ENCODE results near the gene RHOD. TPM values are rescaled to one million over a fixed set of nuclear protein-coding genes. Genes with fewer than 3 reads are reported as not detected.

RHOD gene
- polyA plus RNA-seq, 1 donor (not counting 4 experiments of a cell fraction or from before 2014, with no cell fraction given) = 119 TPM

DNA sequence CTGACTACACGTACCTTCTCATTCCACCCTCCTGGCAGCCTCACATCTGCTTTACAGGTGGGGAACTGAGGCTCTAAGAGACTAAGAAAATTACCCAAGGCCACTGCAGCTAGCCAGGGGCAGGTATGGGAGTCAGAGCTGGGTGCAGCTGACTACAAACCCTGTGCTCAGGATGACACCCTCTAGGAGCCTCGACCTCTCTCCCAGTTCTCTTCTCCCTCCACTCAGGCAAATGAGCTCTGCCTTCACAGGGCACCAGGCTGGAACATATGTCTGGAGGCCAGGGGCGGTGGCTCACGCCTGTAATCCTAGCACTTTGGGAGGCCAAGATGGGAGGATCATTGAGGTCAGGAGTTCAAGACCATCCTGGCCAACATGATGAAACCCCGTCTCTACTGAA lies 29.7 kb upstream of the RHOD start:
- no peaks in the 10 kb centered on the region for H3K9me1 ChIP-seq (ENCODE audit: control insufficient read depth, extremely low read depth, insufficient read depth, low read length)
- H3K4me2 ChIP-seq (ENCODE audit: control insufficient read depth, extremely low read depth, insufficient read depth, low read depth, low read length) = no peak overlapping the region
- dilution Hi-C loops (cut with MboI; ENCODE audit: extremely low pct_ligation_motif_present, low sequenced_read_pairs) = no loop called here
- H3K27ac ChIP-seq (ENCODE audit: control insufficient read depth, insufficient read depth, low read length) = no peak overlapping the region
- peaks cover 46% of the 10 kb centered on the region for H3K27me3 ChIP-seq (ENCODE audit: control insufficient read depth, extremely low read depth, insufficient read depth, low read length)
- FAIRE-seq = no peak
- TF ChIP-seq EZH2 (IDR thresholded peaks at IDR 0.05; ENCODE audit: low read length) = no peak
- TF ChIP-seq, protein P1, sequence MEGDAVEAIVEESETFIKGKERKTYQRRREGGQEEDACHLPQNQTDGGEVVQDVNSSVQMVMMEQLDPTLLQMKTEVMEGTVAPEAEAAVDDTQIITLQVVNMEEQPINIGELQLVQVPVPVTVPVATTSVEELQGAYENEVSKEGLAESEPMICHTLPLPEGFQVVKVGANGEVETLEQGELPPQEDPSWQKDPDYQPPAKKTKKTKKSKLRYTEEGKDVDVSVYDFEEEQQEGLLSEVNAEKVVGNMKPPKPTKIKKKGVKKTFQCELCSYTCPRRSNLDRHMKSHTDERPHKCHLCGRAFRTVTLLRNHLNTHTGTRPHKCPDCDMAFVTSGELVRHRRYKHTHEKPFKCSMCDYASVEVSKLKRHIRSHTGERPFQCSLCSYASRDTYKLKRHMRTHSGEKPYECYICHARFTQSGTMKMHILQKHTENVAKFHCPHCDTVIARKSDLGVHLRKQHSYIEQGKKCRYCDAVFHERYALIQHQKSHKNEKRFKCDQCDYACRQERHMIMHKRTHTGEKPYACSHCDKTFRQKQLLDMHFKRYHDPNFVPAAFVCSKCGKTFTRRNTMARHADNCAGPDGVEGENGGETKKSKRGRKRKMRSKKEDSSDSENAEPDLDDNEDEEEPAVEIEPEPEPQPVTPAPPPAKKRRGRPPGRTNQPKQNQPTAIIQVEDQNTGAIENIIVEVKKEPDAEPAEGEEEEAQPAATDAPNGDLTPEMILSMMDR (optimal IDR thresholded peaks at IDR 0.05 in 1 of 3, IDR thresholded peaks at IDR 0.05 in 1 of 3, conservative IDR thresholded peaks at IDR 0.05 in 1 of 3; ENCODE audit: extremely low read depth in 1 of 3, insufficient read depth in 2 of 3, low read length in 3 of 3) = no peak
- H3K4me1 ChIP-seq (ENCODE audit: control insufficient read depth, extremely low read depth, insufficient read depth, low read length) = peaks cover 46% of the 10 kb centered on the region
- H3K9ac ChIP-seq (ENCODE audit: control insufficient read depth, extremely low read depth, insufficient read depth, low read length) = no peak overlapping the region
- DNase-seq (ENCODE audit: low read depth, low spot score) = no peak
- no peaks in the 10 kb centered on the region for H3K79me2 ChIP-seq (ENCODE audit: control insufficient read depth, insufficient read depth, low read length)
- H4K20me1 ChIP-seq (ENCODE audit: control insufficient read depth, extremely low read depth, insufficient read depth, low read length) = no peaks in the 10 kb centered on the region
- no peak overlapping the region for H3K4me3 ChIP-seq (ENCODE audit: control insufficient read depth in 2 of 3, extremely low read depth in 1 of 3, insufficient read depth in 2 of 3, low read depth in 1 of 3, low read length in 3 of 3)
- no peaks in the 10 kb centered on the region for H3K9me3 ChIP-seq (ENCODE audit: control insufficient read depth, low read depth, low read length)
- H2AFZ ChIP-seq (ENCODE audit: control insufficient read depth, low read length) = no peak overlapping the region
- no peaks in the 10 kb centered on the region for H3K36me3 ChIP-seq (ENCODE audit: control insufficient read depth in 2 of 2, extremely low read depth in 1 of 2, insufficient read depth in 2 of 2, low read length in 2 of 2)

DNA sequence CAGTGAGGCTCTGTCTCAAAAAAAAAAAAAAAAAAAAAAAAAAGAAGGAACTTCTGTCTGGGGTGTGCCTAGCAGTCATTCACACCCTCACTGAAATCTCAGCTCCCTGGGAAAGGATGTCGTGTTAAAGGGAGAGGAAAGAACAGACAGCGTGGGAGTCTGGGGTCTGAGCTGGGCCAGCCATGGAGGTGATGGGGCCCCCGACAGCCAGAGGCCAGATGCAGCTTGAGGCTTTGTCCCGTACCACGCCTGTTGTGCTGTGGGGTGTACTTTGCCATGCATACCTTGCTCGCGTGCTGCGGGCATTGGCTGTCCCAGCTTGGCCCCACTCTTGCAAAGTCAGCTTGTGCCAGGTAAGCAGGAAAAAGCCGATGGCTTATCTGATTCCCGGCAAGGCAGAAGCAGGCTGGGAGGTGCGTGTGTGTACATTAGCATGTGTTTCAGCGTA lies 29.1 kb upstream of the RHOD start:
- Histone ChIP-seq H3K9ac (ENCODE audit: control insufficient read depth, extremely low read depth, insufficient read depth, low read length) (no peak overlapping the region), H3K4me2 (ENCODE audit: control insufficient read depth, extremely low read depth, insufficient read depth, low read depth, low read length) (peak overlapping the region; percentile 51), H3K9me3 (ENCODE audit: control insufficient read depth, low read depth, low read length) (no peaks in the 10 kb centered on the region), H3K9me1 (ENCODE audit: control insufficient read depth, extremely low read depth, insufficient read depth, low read length) (no peaks in the 10 kb centered on the region), H2AFZ (ENCODE audit: control insufficient read depth, low read length) (no peak overlapping the region), H4K20me1 (ENCODE audit: control insufficient read depth, extremely low read depth, insufficient read depth, low read length) (no peaks in the 10 kb centered on the region), H3K27ac (ENCODE audit: control insufficient read depth, insufficient read depth, low read length) (no peak overlapping the region), H3K36me3 (ENCODE audit: control insufficient read depth in 2 of 2, extremely low read depth in 1 of 2, insufficient read depth in 2 of 2, low read length in 2 of 2) (no peaks in the 10 kb centered on the region), H3K27me3 (ENCODE audit: control insufficient read depth, extremely low read depth, insufficient read depth, low read length) (peaks cover 48% of the 10 kb centered on the region), H3K79me2 (ENCODE audit: control insufficient read depth, insufficient read depth, low read length) (no peaks in the 10 kb centered on the region), H3K4me1 (ENCODE audit: control insufficient read depth, extremely low read depth, insufficient read depth, low read length) (peaks cover 46% of the 10 kb centered on the region), H3K4me3 (ENCODE audit: control insufficient read depth in 2 of 3, extremely low read depth in 1 of 3, insufficient read depth in 2 of 3, low read depth in 1 of 3, low read length in 3 of 3) (peak overlapping the region in 1 of 3 experiments; percentile 7)
- FAIRE-seq (peak; percentile 51), DNase-seq (ENCODE audit: low read depth, low spot score) (no peak)
- dilution Hi-C loops (cut with MboI; ENCODE audit: extremely low pct_ligation_motif_present, low sequenced_read_pairs) = no loop called here
- TF ChIP-seq, protein P1 (optimal IDR thresholded peaks at IDR 0.05 in 1 of 3, IDR thresholded peaks at IDR 0.05 in 1 of 3, conservative IDR thresholded peaks at IDR 0.05 in 1 of 3; ENCODE audit: extremely low read depth in 1 of 3, insufficient read depth in 2 of 3, low read length in 3 of 3) = no peak
- TF ChIP-seq EZH2 (IDR thresholded peaks at IDR 0.05; ENCODE audit: low read length) = no peak

Data from keratinocyte (primary cell).